Nephron progenitor cell (in vitro differentiated cells): ENCODE measurements around the gene TEAD1.

Experiments used
- DNase-seq: peaks from one replicate; pipeline ENCODE4 v3.0.0; 2021
- H3K27ac Mint-ChIP-seq: 2 replicates; pipeline ENCODE4 v1.8.0; 2021; ENCODE audit warnings: mild to moderate bottlenecking, moderate library complexity, mixed read lengths
- H3K27me3 Mint-ChIP-seq: 2 replicates; pipeline ENCODE4 v1.8.0; 2021; ENCODE audit warnings: mild to moderate bottlenecking, low read depth, mixed read lengths; ENCODE audit not compliant: poor library complexity
- H3K36me3 Mint-ChIP-seq: 2 replicates; pipeline ENCODE4 v1.8.0; 2021; ENCODE audit warnings: low read depth, mixed read lengths
- H3K4me1 Mint-ChIP-seq: 2 replicates; pipeline ENCODE4 v1.8.0; 2021; ENCODE audit warnings: mixed read lengths
- H3K4me3 Mint-ChIP-seq: 2 replicates; pipeline ENCODE4 v1.8.0; 2021; ENCODE audit warnings: mild to moderate bottlenecking, moderate library complexity, mixed read lengths
- H3K9me3 Mint-ChIP-seq: 2 replicates; pipeline ENCODE4 v1.8.0; 2021; ENCODE audit warnings: mild to moderate bottlenecking, moderate library complexity, mixed read lengths
- CTCF ChIP-seq: fragments of 200-600 bp; sonication (generic); IDR thresholded peaks from 2 replicates; pipeline ENCODE4 v1.5.0; 2021; ENCODE audit warnings: antibody characterized with exemption

TEAD1 gene

GRCh38 chr11:12725863-12726682, 51.9 kb downstream of the TEAD1 start:
- no peak for DNase-seq
- Mint-ChIP-seq H3K9me3 (no peaks in the 10 kb centered on the region), H3K36me3 (peaks cover 10% of the 10 kb centered on the region), H3K27ac (peak overlapping the region; percentile 86), H3K4me1 (peaks cover 88% of the 10 kb centered on the region), H3K4me3 (no peak overlapping the region), H3K27me3 (no peaks in the 10 kb centered on the region)
- TF ChIP-seq CTCF: no peak

DNA sequence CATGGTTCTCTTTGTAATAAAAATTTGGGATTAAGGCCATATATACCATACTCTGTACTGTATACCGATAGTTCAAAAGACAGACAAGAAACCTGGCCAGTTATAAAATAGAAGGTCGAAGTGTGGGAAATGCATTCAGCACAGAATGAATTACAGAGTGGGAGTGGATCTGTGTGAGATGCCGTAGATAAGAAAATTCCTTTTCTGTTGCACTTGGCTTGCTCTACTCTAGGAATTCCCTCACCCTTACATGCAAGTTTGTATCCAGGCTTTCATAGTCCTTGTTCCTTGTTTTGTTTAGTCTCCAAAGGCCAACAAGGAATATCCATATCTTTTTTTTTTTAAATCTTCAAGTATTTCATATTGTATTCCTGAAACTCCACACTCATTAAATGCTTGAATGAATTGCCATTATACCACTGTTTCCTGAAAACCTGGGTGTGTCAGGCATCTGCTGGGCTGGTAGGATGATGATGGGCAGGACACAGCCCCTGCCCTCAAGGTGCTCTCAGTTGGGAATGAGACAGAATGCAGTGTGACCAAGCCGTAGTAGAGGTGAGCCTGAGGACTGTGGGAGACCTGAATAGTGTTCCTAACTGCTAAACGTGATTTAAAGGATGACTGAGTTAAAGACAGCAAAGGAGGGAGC, 53.5 kb downstream of the TEAD1 start:
- Mint-ChIP-seq H3K4me1 (peaks cover 83% of the 10 kb centered on the region), H3K27me3 (no peaks in the 10 kb centered on the region), H3K27ac (peak overlapping the region; percentile 55), H3K36me3 (peaks cover 10% of the 10 kb centered on the region), H3K4me3 (peak overlapping the region; percentile 30), H3K9me3 (no peaks in the 10 kb centered on the region)
- no peak for TF ChIP-seq CTCF
- no peak for DNase-seq

DNA sequence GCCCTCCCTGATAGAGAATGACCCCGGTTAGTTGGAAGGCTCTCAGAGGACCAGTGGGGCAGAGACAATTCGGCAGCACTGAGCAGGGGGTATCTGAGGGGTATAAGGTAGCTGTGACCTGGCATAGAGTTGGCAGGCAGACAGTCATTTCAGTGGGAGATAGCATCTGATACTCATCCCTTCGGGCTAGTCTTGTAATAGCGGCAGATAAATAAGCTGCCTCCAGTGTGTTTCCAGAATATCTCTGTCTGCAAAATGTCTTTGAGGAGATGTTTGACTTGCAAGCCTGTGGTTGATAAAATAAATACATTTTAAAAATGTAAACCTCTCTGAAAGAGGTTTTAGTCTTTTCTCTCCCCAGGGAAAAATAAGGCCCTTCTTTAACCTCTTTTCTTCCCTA, 54.2 kb downstream of the TEAD1 start:
- Mint-ChIP-seq H3K9me3 (no peaks in the 10 kb centered on the region), H3K4me3 (no peak overlapping the region), H3K4me1 (peaks cover 83% of the 10 kb centered on the region), H3K27ac (peak overlapping the region; percentile 35), H3K36me3 (peaks cover 10% of the 10 kb centered on the region), H3K27me3 (no peaks in the 10 kb centered on the region)
- no peak for TF ChIP-seq CTCF
- no peak for DNase-seq

DNA sequence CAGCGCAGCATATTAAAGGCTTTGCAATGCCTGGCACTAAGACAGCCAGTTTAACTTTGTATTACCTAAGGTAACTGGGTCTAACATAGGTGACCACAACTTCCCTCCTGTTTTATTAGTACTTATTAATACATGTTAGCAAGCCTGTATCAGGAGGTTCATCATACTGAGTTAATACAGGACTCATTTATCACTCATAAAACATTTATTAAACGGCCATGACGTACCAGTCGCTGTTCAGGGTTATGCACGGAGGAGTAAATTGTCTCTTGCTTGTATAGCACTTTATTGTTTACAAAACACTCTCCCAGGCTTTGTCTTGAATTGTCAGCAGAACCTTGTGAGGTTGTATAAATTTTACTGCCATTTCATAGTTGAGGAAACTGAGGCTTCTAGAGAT, 55.7 kb downstream of the TEAD1 start:
- no peak for DNase-seq
- Mint-ChIP-seq H3K36me3 (peaks cover 10% of the 10 kb centered on the region), H3K9me3 (no peaks in the 10 kb centered on the region), H3K27me3 (no peaks in the 10 kb centered on the region), H3K4me1 (peaks cover 76% of the 10 kb centered on the region), H3K27ac (no peak overlapping the region), H3K4me3 (no peak overlapping the region)
- no peak for TF ChIP-seq CTCF

DNA sequence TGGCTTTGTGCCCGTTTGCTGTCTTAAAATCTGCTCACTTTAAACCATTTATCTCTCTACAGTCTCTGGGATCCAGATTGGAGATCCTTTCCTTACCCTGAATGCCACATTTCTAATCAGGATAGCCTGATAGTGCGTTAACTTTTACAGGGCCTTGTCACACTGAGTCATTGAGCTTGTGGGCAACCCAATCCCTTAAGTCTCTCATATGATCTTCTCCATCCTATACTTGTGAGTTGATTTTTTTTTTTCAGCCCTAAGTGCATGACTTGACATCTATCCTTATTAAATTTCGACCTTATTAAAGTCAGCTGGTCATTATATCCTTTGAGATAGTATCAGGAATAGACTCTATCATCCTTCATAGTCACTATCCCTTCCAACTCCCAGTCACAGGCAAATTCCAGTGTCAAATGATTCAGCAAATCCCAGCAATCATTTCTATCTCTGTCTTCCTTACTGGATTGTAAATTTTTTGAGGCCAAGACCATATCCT, 57.7 kb downstream of the TEAD1 start:
- H3K36me3 Mint-ChIP-seq: no peaks in the 10 kb centered on the region
- no peak for DNase-seq
- no peaks in the 10 kb centered on the region for H3K9me3 Mint-ChIP-seq
- no peak for TF ChIP-seq CTCF
- no peaks in the 10 kb centered on the region for H3K27me3 Mint-ChIP-seq
- H3K4me3 Mint-ChIP-seq: no peak overlapping the region
- peaks cover 74% of the 10 kb centered on the region for H3K4me1 Mint-ChIP-seq
- no peak overlapping the region for H3K27ac Mint-ChIP-seq
